IPS DF 19.7 (cell line): ENCODE results near the gene METTL22.
A peak's percentile ranks its signal among the peaks of the same experiment; 100 is the strongest.
"Not testable (repeated sequence)": the region's sequence is repeated elsewhere in the genome, so short reads cannot be mapped to it uniquely, and the experiment has no call there.

Experiments used
- DNase-seq: peaks from one replicate; pipeline ENCODE4 v3.0.0-alpha.2; 2013; ENCODE audit warnings: low read depth, low spot score

Gene METTL22

DNA sequence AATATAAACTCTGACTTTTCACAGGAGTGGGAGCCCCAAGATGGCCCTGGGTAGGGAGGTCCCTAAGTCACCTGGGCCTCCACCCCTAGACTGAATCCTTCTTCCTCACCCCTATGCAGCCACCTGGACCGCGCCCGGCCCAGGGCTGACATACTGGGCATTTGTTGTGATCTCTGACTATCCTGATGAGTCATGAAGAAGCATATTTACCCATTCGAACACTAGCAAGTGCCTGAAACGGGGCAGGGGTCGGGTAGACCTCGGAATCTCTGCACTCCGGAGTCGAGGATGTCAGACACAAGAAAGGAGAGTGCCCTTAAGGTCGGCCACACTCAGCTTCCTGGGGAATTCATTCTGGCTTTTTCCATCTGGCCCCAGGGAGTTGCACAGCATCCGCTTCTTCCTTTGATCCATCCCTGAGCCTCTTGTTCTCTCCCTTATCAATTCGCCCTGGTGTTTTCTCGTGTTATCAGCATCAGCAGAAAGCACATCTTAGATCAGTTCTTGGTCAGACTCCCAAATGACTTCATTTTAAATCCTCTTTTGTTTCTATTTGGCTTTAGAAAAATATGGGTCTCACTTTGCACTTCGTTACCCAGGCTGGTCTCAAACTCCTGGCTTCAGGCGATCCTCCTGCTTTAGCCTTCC, 10.4 kb downstream of the METTL22 start:
- no peak for DNase-seq

GRCh38 chr16:8632675-8633182, 11.2 kb downstream of the METTL22 start:
- no peak for DNase-seq

DNA sequence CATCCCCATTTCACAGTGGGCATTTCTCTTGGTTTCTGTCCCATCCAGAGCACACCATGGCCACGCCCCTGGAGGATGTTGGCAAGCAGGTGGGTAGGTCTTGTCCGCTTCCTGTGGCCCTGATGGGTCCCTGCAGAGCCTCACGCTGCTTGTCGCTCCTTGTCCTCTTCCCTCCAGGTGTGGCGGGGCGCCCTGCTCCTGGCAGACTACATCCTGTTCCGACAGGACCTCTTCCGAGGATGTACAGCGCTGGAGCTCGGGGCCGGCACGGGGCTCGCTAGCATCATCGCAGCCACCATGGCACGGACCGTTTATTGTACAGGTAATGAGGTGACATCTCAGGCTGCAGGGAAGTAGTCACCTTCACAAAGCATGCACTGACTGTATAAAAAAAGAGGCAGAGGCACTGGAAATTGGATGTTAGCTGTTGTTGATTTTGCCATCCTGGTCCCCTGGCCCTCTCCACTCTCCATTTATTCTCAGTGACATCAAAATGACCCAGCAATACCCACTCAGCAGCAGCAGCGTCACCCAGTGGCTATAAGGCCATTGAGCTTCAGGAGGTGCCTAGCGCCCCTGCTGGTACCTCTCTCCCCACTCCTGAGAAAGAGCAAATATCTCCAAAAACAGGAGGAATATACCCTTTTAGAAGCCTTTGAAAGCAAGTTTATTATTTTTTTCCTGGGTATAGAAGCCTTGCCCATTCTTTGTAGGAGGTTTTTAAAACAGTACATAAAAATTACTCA, 13.7 kb downstream of the METTL22 start:
- peak; percentile 38 for DNase-seq

DNA sequence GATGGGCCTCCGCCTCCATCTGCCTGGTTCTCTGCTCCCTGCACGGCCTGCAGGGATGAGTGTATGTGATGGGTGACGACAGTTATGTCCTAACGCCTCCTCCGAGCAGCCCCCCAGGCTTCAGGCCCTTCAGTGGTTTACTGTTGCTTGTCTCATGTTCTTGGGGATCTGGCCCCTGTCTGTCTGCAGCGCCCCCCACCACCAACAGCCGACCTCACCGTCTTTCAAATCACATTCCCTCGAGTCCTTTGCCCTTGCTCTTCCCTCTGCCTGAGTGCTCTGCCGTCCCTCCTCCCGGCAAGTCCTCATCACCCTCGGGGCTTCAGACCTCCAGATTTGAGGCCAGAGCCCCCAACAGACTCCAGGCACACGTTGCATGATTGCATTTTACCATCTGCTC, 18.2 kb downstream of the METTL22 start:
- no peak for DNase-seq

DNA sequence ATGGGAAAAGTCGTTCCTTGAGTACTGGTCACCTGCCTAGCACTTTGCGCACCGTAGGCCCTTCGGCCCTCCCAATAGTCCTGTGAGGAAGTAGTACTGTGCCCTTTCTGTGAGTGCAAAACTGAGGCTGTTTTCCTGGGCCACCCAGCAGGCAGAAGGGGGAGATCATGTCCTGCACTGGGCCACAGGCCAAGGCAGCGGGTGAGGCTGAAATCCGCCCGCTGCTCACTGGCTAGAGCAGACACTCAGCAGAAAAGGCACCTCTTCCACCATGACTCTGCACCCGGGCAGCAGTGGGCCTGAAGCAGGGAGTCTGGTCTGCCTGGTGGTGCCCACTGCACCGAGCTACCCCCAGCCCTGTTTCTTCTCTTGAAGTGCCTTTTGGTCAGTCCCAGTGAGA, 20.2 kb downstream of the METTL22 start:
- no peak for DNase-seq

- DNase-seq, result no peak
These were observed 20.6 kb downstream of the METTL22 start for GRCh38 chr16:8642146-8642545.

GRCh38 chr16:8644211-8645140, 23.0 kb downstream of the METTL22 start:
- no peak for DNase-seq

DNA sequence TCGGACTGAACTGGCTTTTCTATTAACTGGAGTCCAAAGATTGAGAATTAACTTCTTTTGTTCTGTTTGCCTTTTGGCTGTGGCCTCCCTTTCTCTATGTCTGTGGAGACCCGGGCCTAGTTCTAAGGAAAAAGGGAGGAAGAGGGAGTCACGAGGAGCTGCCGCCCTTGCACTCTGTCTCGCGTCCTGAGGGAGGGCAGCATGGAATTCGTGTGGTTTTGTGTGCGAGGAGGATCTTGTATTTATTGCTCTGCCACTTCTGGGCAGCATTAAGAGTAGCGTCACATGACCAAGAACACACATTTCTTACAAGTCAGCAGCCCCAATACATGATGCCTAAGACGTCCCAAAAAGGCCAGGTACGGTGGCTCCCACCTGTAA, 23.6 kb downstream of the METTL22 start:
- DNase-seq, result no peak

GRCh38 chr16:8645831-8646230, 24.3 kb downstream of the METTL22 start:
- DNase-seq, result no peak

- DNase-seq, result no peak
These were observed 25.0 kb downstream of the METTL22 start for GRCh38 chr16:8646326-8647053.

- no peak for DNase-seq
These were observed 26.3 kb downstream of the METTL22 start for GRCh38 chr16:8647721-8648318.

DNA sequence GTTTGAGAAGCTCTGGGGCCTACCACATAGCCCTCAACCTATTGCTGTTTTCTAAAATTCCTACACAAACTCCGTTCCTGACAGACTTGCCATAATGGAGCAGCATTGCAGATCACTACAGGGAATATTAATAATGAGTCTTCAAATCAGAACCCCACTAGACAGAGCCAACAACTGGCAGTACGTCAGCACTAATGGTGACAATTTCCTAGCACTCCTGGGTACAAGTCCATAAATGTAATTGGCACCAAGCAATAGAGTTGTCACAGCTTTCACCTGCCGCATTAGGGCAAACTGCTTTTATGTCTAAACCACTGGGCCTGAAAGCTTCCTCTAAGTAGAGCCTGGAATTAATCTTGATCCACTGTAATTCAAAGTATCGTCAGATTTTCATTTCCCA, 27.4 kb downstream of the METTL22 start:
- no peak for DNase-seq

DNA sequence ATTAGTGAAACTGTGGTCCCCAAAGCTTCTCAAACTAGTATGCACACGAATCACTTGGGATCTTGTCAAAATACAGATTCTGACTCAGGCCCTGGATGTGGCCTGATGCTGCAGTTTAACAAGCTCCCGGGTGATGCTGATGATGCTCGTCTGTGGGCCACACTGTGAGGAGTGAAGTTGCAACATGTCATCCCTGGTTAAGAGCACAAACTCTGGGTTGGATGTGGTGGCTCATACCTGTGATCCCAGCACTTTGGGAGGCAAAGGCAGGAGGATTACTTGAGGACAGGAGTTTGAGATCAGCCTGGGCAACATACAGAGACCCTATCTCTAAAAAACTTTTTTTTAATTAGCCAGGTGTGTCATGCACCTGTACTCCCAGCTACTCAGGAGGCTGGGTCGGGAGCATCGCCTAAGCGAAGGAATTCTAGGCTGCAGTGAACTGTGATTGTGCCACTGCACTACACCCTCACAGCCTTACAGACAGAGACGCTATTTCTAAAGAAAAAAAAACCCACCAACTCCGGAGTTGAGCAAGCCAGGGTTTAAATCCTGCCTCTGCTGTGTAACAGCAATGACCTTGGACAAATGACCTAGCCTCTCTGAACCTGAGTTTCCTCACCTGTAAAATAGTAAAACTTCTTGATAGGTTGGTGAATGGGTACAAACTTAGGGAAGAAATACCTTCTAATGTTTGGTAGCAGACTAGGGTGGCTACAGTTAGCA, 28.5 kb downstream of the METTL22 start:
- DNase-seq, result no peak

GRCh38 chr16:8651958-8652357, 30.5 kb downstream of the METTL22 start:
- not testable (repeated sequence) for DNase-seq

DNA sequence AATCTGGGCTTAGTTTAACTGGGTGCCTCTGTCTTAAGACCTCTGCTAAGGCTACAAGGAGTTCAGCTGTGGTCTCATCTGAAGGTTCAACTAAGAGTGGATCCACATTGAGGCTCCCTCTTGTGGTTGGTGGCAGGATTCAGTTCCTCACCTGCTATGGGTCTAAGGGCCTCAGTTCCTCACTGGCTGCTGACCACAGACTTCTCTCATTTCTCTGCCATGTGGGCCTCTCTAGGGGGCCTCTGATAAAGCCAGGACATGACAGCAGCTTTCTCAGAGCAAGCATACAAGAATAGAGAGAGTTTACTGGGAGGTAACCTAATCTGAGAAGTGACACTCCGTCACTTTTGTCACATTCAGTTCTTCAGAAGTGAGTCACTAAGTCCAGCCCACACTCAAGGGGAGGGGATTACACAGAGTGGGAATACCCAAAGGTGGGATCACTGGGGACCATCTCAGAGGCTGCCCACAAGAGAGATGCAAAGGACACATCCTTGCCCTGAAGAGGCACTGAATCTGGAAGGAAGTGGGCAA, 33.8 kb downstream of the METTL22 start:
- no peak for DNase-seq

DNA sequence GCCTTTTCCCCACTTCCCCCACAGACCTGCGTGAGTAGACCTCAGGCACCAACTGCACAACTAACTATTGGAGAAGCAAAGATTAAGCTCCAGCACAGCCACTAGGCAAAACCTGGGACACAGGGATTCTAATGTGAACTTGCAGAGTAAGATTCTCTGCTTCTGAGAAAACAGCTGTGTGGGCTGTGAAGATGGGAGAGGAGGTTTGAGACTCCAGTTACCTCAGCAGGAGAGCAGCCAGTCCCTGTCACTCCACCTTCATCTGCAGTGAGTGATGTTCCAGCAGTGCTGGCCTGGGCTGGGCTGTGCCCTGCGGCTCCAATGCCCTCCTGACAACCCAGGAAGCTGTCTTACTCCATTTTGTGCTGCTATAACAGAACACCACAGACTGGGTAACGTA, 34.9 kb downstream of the METTL22 start:
- no peak for DNase-seq

DNA sequence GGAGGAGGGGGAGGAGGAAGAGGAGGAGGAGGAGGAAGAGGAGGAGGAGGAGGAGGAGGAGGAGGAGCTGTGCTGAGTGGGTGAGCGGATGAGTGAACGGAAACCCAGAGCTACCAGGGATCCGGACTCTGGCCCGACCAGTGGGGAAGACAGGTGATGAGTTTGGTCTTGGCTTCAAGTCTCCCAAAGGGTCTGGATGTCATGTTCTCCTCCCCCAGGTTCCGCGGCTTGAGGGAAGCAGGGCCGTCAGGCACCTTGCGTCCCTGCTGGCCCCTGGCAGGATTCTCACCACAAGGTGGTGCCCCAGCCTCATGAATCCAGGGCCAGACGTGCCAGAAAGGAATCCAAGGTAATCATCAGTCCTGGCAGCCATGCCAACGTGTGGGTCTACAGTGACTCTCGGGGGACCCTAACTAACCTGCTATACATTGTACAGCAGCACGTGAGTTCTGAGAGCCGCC, 39.4 kb downstream of the METTL22 start:
- DNase-seq, result peak; percentile 63

DNA sequence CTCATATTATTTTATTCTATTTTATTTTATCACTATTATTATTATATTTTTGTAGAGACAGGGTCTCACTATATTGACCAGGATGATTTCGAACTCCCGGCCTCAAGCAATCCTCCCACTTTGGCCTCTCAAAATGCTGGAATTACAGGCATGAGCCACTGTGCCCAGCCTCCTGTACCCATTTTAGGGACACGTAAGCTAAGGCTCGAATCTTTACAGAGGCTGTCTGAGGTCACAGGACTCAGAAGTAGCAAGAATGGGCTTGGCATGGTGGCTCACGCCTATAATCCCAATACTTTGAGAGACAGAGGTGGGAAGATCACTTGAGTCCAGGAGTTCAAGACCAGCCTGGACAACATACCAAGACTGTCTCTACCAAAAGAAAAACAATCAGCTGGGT, 40.2 kb downstream of the METTL22 start:
- DNase-seq, result no peak

GRCh38 chr16:8663192-8664089, 41.9 kb downstream of the METTL22 start:
- DNase-seq, result no peak
